Suppressor macrophage treated with lipopolysaccharide for 1 hour (primary cell): Measurements from ENCODE around the gene TMEM41A.

Experiments
- DNase-seq, 3 donors: peaks; one replicate each; pipeline ENCODE4 v3.0.0-alpha.2; 2020 to 2022

TMEM41A gene

GRCh38 chr3:185498503-185499396, at the start of gene TMEM41A:
Gene TMEM41A (minus strand): TSS chr3:185499035. CDS start chr3:185498961, 74 bp downstream.
- DNase-seq, result peak; percentile 94 to 98 (median 97)

- no peak for DNase-seq
These were observed 41.9 kb upstream of the TMEM41A start for GRCh38 chr3:185540695-185541094.

- DNase-seq, result no peak
These were observed 41.1 kb upstream of the TMEM41A start for GRCh38 chr3:185539934-185540333.

- peak; percentile 81 to 93 (median 86) for DNase-seq
These were observed 38.6 kb upstream of the TMEM41A start for GRCh38 chr3:185537369-185537970.

- no peak for DNase-seq
These were observed 35.7 kb upstream of the TMEM41A start for GRCh38 chr3:185534511-185534910.

GRCh38 chr3:185532901-185533300, 34.1 kb upstream of the TMEM41A start:
- no peak for DNase-seq

- no peak for DNase-seq
These were observed 32.0 kb upstream of the TMEM41A start for GRCh38 chr3:185530856-185531255.

- DNase-seq, result no peak
These were observed 29.7 kb upstream of the TMEM41A start for GRCh38 chr3:185528532-185528931.

GRCh38 chr3:185527364-185527763, 28.5 kb upstream of the TMEM41A start:
- no peak for DNase-seq

GRCh38 chr3:185526349-185526951, 27.6 kb upstream of the TMEM41A start:
- no peak for DNase-seq

GRCh38 chr3:185521349-185522138, 22.7 kb upstream of the TMEM41A start:
- DNase-seq, result no peak

GRCh38 chr3:185519021-185519420, 20.2 kb upstream of the TMEM41A start:
- DNase-seq, result no peak

- DNase-seq, result no peak
These were observed 18.7 kb upstream of the TMEM41A start for GRCh38 chr3:185517387-185518130.

GRCh38 chr3:185511711-185512110, 12.9 kb upstream of the TMEM41A start:
- no peak for DNase-seq

- DNase-seq, result no peak
These were observed 9.6 kb upstream of the TMEM41A start for GRCh38 chr3:185508335-185508991.

GRCh38 chr3:185507883-185508282, 9.0 kb upstream of the TMEM41A start:
- DNase-seq, result no peak

- no peak for DNase-seq
These were observed 5.8 kb upstream of the TMEM41A start for GRCh38 chr3:185504636-185505035.

GRCh38 chr3:185503521-185503920, 4.7 kb upstream of the TMEM41A start:
- DNase-seq, result no peak

GRCh38 chr3:185502987-185503386, 4.2 kb upstream of the TMEM41A start:
- no peak for DNase-seq

- no peak for DNase-seq
These were observed 8.6 kb downstream of the TMEM41A start for GRCh38 chr3:185490241-185490640.

GRCh38 chr3:185489462-185489861, 9.4 kb downstream of the TMEM41A start:
- DNase-seq, result no peak

GRCh38 chr3:185488465-185488864, 10.4 kb downstream of the TMEM41A start:
- no peak for DNase-seq
